Activated CD4-positive, alpha-beta T cell treated with anti-CD3 and anti-CD28 coated beads, Interleukin-2, amount 10 ng/mL, durations not matched to agents 7 days and 5 days (primary cell): ENCODE measurements around the gene MGAT2. TPM values are rescaled to one million over a fixed set of nuclear protein-coding genes. Genes with fewer than 3 reads are reported as not detected.
"Not testable (repeated sequence)": the region's sequence is repeated elsewhere in the genome, so short reads cannot be mapped to it uniquely, and the experiment has no call there.

ENCODE experiments used
- CTCF ChIA-PET: fragments of 350-600 bp; sonication (Branson Sonifier 250); formaldehyde crosslinking; loops from one replicate; lab custom pipeline; 2021; ENCODE audit warnings: antibody characterized with exemption; lab: Charles Lee
- POLR2A ChIA-PET: fragments of 350-600 bp; sonication (Branson Sonifier 250); formaldehyde crosslinking; loops from one replicate; lab custom pipeline; 2021; ENCODE audit warnings: antibody characterized with exemption; lab: Charles Lee
- DNase-seq: peaks from one replicate; pipeline ENCODE4 v3.0.0-alpha.2; 2020
- H3K27ac Mint-ChIP-seq: one replicate; pipeline ENCODE4 v1.8.0; 2021; ENCODE audit warnings: mild to moderate bottlenecking, moderate library complexity, mixed read lengths
- H3K27me3 Mint-ChIP-seq: one replicate; pipeline ENCODE4 v1.8.0; 2021; ENCODE audit warnings: mixed read lengths
- H3K36me3 Mint-ChIP-seq: one replicate; pipeline ENCODE4 v1.8.0; 2021; ENCODE audit warnings: low read depth, mixed read lengths
- H3K4me1 Mint-ChIP-seq: one replicate; pipeline ENCODE4 v1.8.0; 2021; ENCODE audit warnings: mixed read lengths
- H3K4me3 Mint-ChIP-seq: one replicate; pipeline ENCODE4 v1.8.0; 2021; ENCODE audit warnings: mild to moderate bottlenecking, moderate library complexity, mixed read lengths
- H3K9me3 Mint-ChIP-seq: one replicate; pipeline ENCODE4 v1.8.0; 2021; ENCODE audit warnings: mixed read lengths
- total RNA-seq, 2 experiments: library from RNA; stranded (reverse); gene quantifications; one replicate each; pipeline ENCODE4 v1.2.3, GENCODE V29; 2021

MGAT2 gene
- total RNA-seq, 2 experiments from 2014 or later: 53.1 to 57.3 TPM

DNA sequence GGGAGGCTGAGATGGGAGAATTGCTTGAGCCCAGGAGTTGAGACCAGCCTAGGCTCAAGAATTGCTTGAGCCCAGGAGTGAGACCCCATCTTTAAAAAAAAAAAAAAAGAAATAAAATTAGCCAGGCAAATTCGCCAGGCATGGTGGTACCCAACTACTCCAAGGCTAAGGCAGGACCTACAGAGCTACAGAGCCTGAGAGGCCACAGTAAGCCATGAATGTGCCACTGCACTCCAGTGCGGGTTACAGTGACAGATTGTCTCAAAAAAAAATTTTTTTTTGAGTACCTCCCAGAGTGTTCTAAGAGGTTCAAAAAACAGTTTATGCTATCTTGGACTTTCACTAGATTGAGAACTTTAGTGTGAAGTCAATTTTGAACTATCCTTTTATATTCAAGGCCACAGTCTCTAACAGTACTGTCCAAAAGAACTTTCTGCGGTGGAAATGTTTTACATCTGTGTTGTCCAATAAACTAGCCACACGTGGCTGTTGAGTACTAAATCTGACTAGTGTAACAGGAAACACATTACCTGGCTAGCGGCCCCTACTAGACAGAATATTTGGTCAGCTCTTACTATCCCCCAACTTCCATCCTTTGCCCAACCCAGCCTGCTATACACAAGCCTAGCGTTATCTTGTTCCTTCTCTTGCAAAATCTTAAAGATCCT, 2.6 kb upstream of the MGAT2 start:
- peak overlapping the region; percentile 97 for H3K4me3 Mint-ChIP-seq
- no peaks in the 10 kb centered on the region for H3K27me3 Mint-ChIP-seq
- H3K4me1 Mint-ChIP-seq: peaks cover 31% of the 10 kb centered on the region
- CTCF ChIA-PET: interaction anchor here (1.2 to 1.3 kb wide), 2 partner anchors 16 to 31 kb away, joined by 4 to 5 read pairs; partner anchors contain the start of gene RPS29
- peak overlapping the region; percentile 47 for H3K27ac Mint-ChIP-seq
- POLR2A ChIA-PET: interaction anchor here (0.7 kb wide), 1 partner anchor 235 kb away, joined by 3 read pairs; no protein-coding TSS in a partner anchor
- no peak for DNase-seq
- H3K9me3 Mint-ChIP-seq: no peaks in the 10 kb centered on the region
- peaks cover 63% of the 10 kb centered on the region for H3K36me3 Mint-ChIP-seq

DNA sequence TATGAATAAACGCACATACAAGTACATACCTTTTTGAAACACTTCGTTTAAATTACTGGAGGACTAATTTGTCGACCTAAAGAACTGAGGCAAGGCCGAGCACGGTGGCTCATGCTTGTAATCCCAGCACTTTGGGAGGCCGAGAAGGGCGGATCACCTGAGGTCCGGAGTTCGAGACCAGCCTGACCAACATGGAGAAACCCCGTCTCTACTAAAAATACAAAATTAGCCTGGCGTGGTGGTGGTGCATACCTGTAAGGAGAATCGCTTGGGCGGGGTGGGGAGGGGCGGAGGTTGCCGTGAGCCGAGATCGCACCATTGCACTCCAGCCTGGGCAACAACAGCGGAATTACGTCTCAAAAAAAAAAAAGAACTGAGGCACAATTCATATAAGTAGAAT, 1.3 kb upstream of the MGAT2 start:
- DNase-seq, H3K9me3 Mint-ChIP-seq, H3K27me3 Mint-ChIP-seq, POLR2A ChIA-PET: not testable (repeated sequence)
- Mint-ChIP-seq H3K36me3 (peaks cover 66% of the 10 kb centered on the region), H3K27ac (peak overlapping the region; percentile 97), H3K4me3 (peak overlapping the region; percentile 97), H3K4me1 (peaks cover 44% of the 10 kb centered on the region)
- CTCF ChIA-PET: interaction anchor here (0.6 to 2.7 kb wide), 3 partner anchors 11 to 507 kb away, joined by 4 to 12 read pairs (median 9); no protein-coding TSS in a partner anchor

DNA sequence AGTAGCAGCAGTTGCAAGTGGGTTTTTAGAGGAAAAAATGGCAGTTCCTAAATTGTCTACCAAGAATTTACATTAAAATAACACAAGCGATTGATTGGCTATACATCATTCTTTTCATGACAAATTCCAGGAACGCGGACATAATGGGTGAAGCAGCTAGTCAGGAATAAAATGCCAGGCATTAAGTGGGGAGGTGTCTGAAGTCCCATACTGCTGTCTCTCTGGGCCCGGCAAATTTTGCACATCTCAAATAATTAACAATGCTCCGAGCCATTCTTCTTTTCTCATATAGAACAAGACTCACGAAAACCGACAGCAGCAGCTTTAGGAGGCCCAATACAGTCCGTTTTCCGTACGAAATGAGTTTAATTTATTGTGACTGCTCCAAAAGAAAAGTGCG, 869 bp upstream of the MGAT2 start:
- peaks cover 67% of the 10 kb centered on the region for H3K36me3 Mint-ChIP-seq
- POLR2A ChIA-PET: interaction anchor here (0.6 to 2.0 kb wide), 9 partner anchors 10 to 442 kb away, joined by 3 to 18 read pairs (median 3); partner anchors contain the start of genes DNAAF2, LRR1 and RPS29

DNA sequence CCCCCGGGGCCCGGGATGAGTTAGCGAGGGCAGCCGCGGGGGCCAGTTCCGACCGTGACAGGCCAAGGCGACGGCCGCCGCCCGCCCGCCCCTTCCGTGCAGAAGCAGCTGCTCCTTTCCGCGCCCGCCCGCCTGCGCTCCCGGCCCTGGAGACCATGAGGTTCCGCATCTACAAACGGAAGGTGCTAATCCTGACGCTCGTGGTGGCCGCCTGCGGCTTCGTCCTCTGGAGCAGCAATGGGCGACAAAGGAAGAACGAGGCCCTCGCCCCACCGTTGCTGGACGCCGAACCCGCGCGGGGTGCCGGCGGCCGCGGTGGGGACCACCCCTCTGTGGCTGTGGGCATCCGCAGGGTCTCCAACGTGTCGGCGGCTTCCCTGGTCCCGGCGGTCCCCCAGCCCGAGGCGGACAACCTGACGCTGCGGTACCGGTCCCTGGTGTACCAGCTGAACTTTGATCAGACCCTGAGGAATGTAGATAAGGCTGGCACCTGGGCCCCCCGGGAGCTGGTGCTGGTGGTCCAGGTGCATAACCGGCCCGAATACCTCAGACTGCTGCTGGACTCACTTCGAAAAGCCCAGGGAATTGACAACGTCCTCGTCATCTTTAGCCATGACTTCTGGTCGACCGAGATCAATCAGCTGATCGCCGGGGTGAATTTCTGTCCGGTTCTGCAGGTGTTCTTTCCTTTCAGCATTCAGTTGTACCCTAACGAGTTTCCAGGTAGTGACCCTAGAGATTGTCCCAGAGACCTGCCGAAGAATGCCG, 699 bp downstream of the MGAT2 start:
- peaks cover 54% of the 10 kb centered on the region for H3K4me1 Mint-ChIP-seq
- no peaks in the 10 kb centered on the region for H3K27me3 Mint-ChIP-seq
- ChIA-PET CTCF (interaction anchor here (0.6 to 6.8 kb wide), 12 partner anchors 9 to 263 kb away, joined by 3 to 67 read pairs (median 7); partner anchors contain the start of genes DNAAF2, LRR1 and RPS29), POLR2A (interaction anchor here (0.6 to 2.0 kb wide), 4 partner anchors 13 to 231 kb away, joined by 3 to 18 read pairs (median 9); partner anchors contain the start of genes DNAAF2 and RPS29)
- H3K9me3 Mint-ChIP-seq: no peaks in the 10 kb centered on the region
- peaks cover 67% of the 10 kb centered on the region for H3K36me3 Mint-ChIP-seq
- peak; percentile 64 for DNase-seq
- H3K4me3 Mint-ChIP-seq: peak overlapping the region; percentile 97
- peak overlapping the region; percentile 97 for H3K27ac Mint-ChIP-seq

More for the DNA sequence above, 869 bp upstream of the MGAT2 start:
- CTCF ChIA-PET: interaction anchor here (0.6 to 6.8 kb wide), 12 partner anchors 10 to 506 kb away, joined by 3 to 67 read pairs (median 8); partner anchors contain the start of genes DNAAF2, KLHDC2, LRR1 and NEMF
- Mint-ChIP-seq H3K4me3 (peak overlapping the region; percentile 97), H3K9me3 (no peaks in the 10 kb centered on the region), H3K27ac (peak overlapping the region; percentile 97), H3K27me3 (no peaks in the 10 kb centered on the region), H3K4me1 (peaks cover 46% of the 10 kb centered on the region)
- no peak for DNase-seq

DNA sequence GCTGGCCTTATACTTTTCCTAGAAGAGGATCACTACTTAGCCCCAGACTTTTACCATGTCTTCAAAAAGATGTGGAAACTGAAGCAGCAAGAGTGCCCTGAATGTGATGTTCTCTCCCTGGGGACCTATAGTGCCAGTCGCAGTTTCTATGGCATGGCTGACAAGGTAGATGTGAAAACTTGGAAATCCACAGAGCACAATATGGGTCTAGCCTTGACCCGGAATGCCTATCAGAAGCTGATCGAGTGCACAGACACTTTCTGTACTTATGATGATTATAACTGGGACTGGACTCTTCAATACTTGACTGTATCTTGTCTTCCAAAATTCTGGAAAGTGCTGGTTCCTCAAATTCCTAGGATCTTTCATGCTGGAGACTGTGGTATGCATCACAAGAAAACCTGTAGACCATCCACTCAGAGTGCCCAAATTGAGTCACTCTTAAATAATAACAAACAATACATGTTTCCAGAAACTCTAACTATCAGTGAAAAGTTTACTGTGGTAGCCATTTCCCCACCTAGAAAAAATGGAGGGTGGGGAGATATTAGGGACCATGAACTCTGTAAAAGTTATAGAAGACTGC, 1.5 kb downstream of the MGAT2 start:
- ChIA-PET CTCF (interaction anchor here (0.6 to 6.8 kb wide), 4 partner anchors 12 to 526 kb away, joined by 3 to 67 read pairs (median 14); partner anchors contain the start of genes DNAAF2 and RPS29), POLR2A (interaction anchor here (0.6 kb wide), 1 partner anchor 1143 kb away, joined by 3 read pairs; no protein-coding TSS in a partner anchor)
- H3K4me1 Mint-ChIP-seq: peaks cover 53% of the 10 kb centered on the region
- peak overlapping the region; percentile 77 for H3K27ac Mint-ChIP-seq
- DNase-seq: no peak
- peaks cover 64% of the 10 kb centered on the region for H3K36me3 Mint-ChIP-seq
- H3K9me3 Mint-ChIP-seq: no peaks in the 10 kb centered on the region
- peak overlapping the region; percentile 97 for H3K4me3 Mint-ChIP-seq
- no peaks in the 10 kb centered on the region for H3K27me3 Mint-ChIP-seq

DNA sequence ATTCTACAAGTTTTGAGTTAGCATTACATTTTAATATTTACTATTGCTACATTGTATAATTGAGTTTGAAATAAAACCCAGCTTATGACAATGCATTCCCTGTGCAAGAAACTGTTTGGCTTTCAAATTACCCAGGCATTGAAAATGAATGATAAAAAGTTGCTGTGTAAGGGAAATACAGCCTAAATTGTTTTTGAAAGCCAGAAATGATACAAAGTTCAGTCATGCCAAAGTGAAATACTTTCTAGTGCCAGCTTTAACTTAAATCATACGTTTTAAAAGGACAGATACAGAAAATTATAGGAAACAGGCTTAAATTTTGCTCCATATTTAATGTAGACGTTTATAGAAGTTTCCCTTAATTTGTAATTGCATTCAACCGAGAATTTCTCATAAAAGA, 2.8 kb downstream of the MGAT2 start:
- no peaks in the 10 kb centered on the region for H3K9me3 Mint-ChIP-seq
- peaks cover 58% of the 10 kb centered on the region for H3K36me3 Mint-ChIP-seq
- CTCF ChIA-PET: interaction anchor here (1.3 to 6.8 kb wide), 3 partner anchors 11 to 239 kb away, joined by 4 to 67 read pairs (median 5); partner anchors contain the start of genes DNAAF2 and NEMF

DNA sequence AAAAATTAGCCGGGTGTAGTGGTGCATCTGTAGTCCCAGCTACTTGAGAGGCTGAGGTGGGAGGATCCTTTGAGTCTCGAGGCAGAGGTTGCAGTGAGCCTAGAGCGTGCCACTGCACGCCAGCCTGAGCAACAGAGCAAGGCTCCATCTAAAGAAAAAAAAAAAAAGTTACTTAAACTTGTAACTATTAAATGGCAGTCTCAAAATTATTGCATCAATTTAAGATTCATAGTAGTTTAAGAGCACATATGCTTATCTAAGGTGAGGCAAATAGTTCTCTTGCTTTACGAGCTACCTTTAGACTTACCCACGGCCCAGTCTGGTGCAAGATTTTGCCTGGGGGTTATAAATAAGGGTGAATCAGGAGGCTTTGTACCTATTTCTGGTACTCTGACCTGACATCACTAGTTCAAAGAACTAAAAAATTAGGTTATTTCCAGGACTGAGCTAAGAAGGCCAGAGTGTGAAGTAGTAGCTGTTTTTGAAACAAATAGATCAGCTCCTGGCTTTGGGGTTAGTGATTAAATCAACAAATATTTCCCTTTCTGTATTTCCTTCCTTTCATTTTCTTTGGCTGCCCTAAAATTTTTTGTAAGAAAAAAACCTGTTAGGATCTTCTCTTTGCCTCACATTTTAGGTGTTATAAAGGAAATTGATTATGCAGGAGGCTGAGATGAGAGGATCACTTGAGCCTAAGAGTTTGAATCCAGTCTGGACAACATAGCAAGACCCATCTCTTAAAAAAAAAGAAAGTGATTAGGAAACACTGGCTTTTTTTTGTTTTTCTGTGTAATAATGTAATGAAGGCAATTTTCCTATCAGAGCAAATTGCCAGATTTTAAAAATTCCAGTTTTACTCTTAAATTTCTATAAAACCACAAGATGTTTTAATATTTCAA, 3.6 kb downstream of the MGAT2 start:
- POLR2A ChIA-PET: interaction anchor here (0.6 kb wide), 1 partner anchor 10 kb away, joined by 3 read pairs; no protein-coding TSS in a partner anchor
- Mint-ChIP-seq H3K36me3 (peaks cover 50% of the 10 kb centered on the region), H3K27ac (peak overlapping the region; percentile 20), H3K27me3 (no peaks in the 10 kb centered on the region), H3K4me3 (peak overlapping the region; percentile 97), H3K4me1 (peaks cover 42% of the 10 kb centered on the region), H3K9me3 (no peaks in the 10 kb centered on the region)
- no peak for DNase-seq
- CTCF ChIA-PET: interaction anchor here (1.3 to 6.8 kb wide), 3 partner anchors 10 to 238 kb away, joined by 4 to 67 read pairs (median 5); partner anchors contain the start of genes DNAAF2 and NEMF

More for the DNA sequence above, 2.8 kb downstream of the MGAT2 start:
- Mint-ChIP-seq H3K27me3 (no peaks in the 10 kb centered on the region), H3K4me1 (peaks cover 47% of the 10 kb centered on the region), H3K4me3 (peak overlapping the region; percentile 97), H3K27ac (peak overlapping the region; percentile 20)
- POLR2A ChIA-PET: no interaction called here
- DNase-seq: no peak

DNA sequence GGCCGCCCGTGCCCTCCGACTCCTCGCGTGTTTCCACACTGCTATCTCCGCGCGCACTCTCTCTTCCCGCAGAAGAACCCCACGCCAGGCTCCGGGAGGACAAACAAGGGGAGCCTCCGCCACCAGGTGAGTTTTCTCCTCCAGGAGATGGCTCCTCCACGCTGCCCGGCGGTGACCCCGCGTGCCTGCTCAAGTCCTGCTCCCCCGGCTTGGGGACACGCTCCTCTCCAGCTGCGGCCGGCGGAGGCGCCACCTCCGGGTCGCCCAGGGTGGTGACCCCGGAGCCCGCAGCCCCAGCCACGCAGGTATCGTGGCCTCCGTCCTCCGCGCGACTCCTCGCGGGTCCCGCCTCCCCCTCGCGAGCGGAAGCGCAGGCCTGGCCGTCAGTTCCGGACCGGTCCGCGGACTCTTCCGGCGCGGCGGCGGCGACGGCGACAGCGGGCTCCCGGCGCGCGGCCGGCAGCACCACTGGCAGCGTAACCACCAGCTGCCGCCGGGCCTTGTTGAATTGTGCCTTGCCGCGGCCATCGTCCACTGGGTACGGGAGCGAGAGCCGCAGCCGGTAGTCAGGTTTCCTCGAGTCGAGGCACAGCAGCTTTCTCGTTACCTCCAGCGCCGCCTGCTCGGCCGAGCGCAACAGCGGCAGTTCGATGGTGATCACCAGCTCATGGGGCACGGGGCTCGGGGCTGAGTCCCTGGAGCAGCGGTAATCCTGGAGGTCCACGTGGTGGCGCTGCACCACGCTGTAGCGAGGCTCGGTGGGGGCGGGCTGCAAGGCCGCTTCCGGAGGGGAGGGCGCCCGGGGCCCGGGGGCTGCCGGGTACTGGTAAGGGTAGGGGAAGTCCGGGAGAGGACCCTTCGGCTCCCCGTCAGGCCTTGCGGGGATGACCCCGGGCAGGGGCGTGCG, 13.3 kb downstream of the MGAT2 start:
- Mint-ChIP-seq H3K9me3 (no peaks in the 10 kb centered on the region), H3K36me3 (peaks cover 23% of the 10 kb centered on the region), H3K4me3 (peak overlapping the region; percentile 92), H3K27me3 (no peaks in the 10 kb centered on the region), H3K27ac (peak overlapping the region; percentile 97), H3K4me1 (peaks cover 42% of the 10 kb centered on the region)
- ChIA-PET CTCF (interaction anchor here (0.5 to 3.3 kb wide), 41 partner anchors 9 to 1225 kb away, joined by 3 to 67 read pairs (median 4); partner anchors contain the start of genes ARF6, KLHDC2, LRR1 and MGAT2), POLR2A (interaction anchor here (0.5 to 2.3 kb wide), 7 partner anchors 13 to 621 kb away, joined by 3 to 15 read pairs (median 3); partner anchors contain the start of genes KLHDC2, MGAT2, NEMF and RPL36AL)
- DNase-seq: peak; percentile 95

DNA sequence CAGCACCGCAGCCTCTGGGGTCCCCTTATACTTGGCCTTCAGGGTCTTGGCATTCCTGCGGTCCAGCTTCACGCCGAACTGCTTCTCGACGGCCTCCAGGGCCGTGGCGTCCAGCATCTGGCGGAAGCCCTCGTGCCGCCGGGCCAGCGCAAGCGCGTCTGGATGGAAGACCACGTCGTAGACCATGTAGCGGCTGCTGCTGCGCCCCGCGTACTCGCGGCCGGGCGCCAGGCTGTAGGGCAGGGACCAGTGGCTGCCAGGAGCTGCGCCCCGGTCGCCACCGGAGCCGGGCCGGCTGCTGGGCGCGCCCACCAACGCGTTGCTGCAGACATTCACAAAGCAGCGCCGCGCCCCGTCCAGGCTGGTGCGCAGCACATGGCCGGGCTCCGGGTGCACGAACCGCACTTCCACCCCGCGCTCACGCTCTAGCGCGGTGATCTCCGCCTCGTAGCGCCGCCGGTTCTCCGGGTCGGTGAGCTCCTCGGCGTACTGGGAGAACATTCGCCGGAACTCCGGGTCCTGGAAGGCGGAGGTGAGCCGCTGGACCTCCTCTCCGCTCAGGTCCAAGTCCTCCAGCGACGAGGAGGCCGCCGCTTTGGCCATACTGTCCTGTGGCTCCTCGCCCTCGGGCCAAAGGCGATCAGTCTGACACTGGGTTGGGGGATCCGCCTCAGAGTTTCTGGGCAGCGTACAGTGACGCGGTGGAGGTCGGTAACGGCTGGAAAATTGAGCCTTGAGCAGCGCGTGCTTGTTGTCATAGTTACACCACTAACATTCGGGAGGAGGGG, 14.1 kb downstream of the MGAT2 start, which contains the start of gene DNAAF2:
DNAAF2 (minus strand) TSS at position 698 of the 788 bp plus-strand sequence; CDS start at position 603, 95 bp downstream.
- POLR2A ChIA-PET: interaction anchor here (0.8 to 2.3 kb wide), 3 partner anchors 14 to 133 kb away, joined by 3 to 15 read pairs (median 4); partner anchors contain the start of genes KLHDC2, MGAT2, RPL36AL and RPS29
- peak; percentile 70 for DNase-seq
- Mint-ChIP-seq H3K4me3 (peak within 1 kb of the TSS; percentile 92), H3K27ac (peak within 1 kb of the TSS; percentile 94), H3K9me3 (no peaks in the 10 kb centered on the region), H3K36me3 (peaks cover 28% of the 10 kb centered on the region), H3K27me3 (no peaks in the 10 kb centered on the region), H3K4me1 (peaks cover 45% of the 10 kb centered on the region)
- CTCF ChIA-PET: interaction anchor here (0.8 to 3.3 kb wide), 30 partner anchors 8 to 1225 kb away, joined by 3 to 67 read pairs (median 4); partner anchors contain the start of genes ARF6, KLHDC2, LRR1 and MGAT2
